HepG2 (cell line): ENCODE data around the gene C1RL. TPM values are rescaled to one million over a fixed set of nuclear protein-coding genes. Genes with fewer than 3 reads are reported as not detected.

Source experiments
- ATAC-seq: fragments of 200-7000 bp; cut with Tn5 transposase; 3 replicates; pipeline ENCODE4 v1.9.1; 2020; ENCODE audit warnings: mild to moderate bottlenecking, moderate library complexity
- BruUV-seq: library from RNA; stranded (reverse); fragments of 400-500 nt; replicated peaks from 2 replicates; lab custom pipeline; 2021; lab: Mats Ljungman, UMichigan
- CTCF ChIA-PET: fragments of 300-600 bp; formaldehyde crosslinking; extraction: SDS; loops from one replicate; lab custom pipeline; 2021; ENCODE audit warnings: low total read pairs, inconsistent platforms, low intra/inter-chr PET ratio; lab: Yijun Ruan, JAX
- POLR2A ChIA-PET: fragments of 350-600 bp; sonication (Branson Sonifier 250); formaldehyde crosslinking; loops from one replicate; lab custom pipeline; 2020; ENCODE audit warnings: antibody characterized with exemption, inconsistent platforms; lab: Yijun Ruan, JAX
- DNase-seq: peaks from one replicate; pipeline ENCODE4 v3.0.0-alpha.2; 2015; ENCODE audit warnings: low spot score
- FAIRE-seq: peaks from 3 replicates; lab custom pipeline; 2011; peaks lifted over from hg19 to GRCh38; lab: Jason Lieb, UNC
- H2AFZ ChIP-seq: one replicate; pipeline ENCODE4 v1.6.1; 2011; ENCODE audit warnings: low read length, inconsistent platforms
- H3K27ac ChIP-seq: fragments of 300-600 bp; 3 replicates; pipeline ENCODE4 v1.8.0; 2011; ENCODE audit warnings: mixed run types, mild to moderate bottlenecking, mixed read lengths, low read length, inconsistent platforms; ENCODE audit not compliant: insufficient read depth; ENCODE audit errors: extremely low read length
- H3K27me3 ChIP-seq, 2 experiments: fragments of 200-600 bp in 1 of 2; 2 replicates in 1 of 2; 3 replicates in 1 of 2; pipeline versions ENCODE4 v1.6.0 to v1.8.0; 2011; ENCODE audit warnings: low read length in 2 of 2, mild to moderate bottlenecking in 2 of 2, moderate library complexity in 2 of 2, inconsistent platforms in 1 of 2; ENCODE audit not compliant: insufficient read depth in 2 of 2, control insufficient read depth in 1 of 2
- H3K36me3 ChIP-seq, 2 experiments: fragments of 200-600 bp in 1 of 2; replicated peaks in 1 of 2; 2 replicates in 1 of 2; 3 replicates in 1 of 2; pipeline versions ENCODE4 v1.5.1 to v1.8.0; 2011; ENCODE audit warnings: low read length in 2 of 2, inconsistent platforms in 1 of 2; ENCODE audit not compliant: insufficient read depth in 2 of 2, control insufficient read depth in 1 of 2
- H3K4me1 ChIP-seq: 2 replicates; pipeline ENCODE4 v1.5.1; 2012; ENCODE audit warnings: low read length, inconsistent platforms; ENCODE audit not compliant: insufficient read depth
- H3K4me2 ChIP-seq: 2 replicates; pipeline ENCODE4 v1.6.0; 2011; ENCODE audit warnings: low read depth, low read length, inconsistent platforms
- H3K4me3 ChIP-seq, 3 experiments: fragments of 200-600 bp in 1 of 3; sonication (generic), shearing (Covaris generic) in 1 of 3; replicated peaks in 1 of 3; 2 replicates each; pipeline ENCODE4 v1.5.1; 2011 to 2016; ENCODE audit warnings: low read length in 3 of 3, inconsistent platforms in 2 of 3, low read depth in 2 of 3, mild to moderate bottlenecking in 2 of 3, control low read depth in 1 of 3, mixed read lengths in 1 of 3; ENCODE audit not compliant: insufficient read depth in 1 of 3
- H3K79me2 ChIP-seq: one replicate; pipeline ENCODE4 v1.6.1; 2011; ENCODE audit warnings: low read length, inconsistent platforms; ENCODE audit not compliant: insufficient read depth
- H3K9ac ChIP-seq: 2 replicates; pipeline ENCODE4 v1.6.0; 2011; ENCODE audit warnings: mild to moderate bottlenecking, low read depth, low read length, inconsistent platforms; ENCODE audit not compliant: insufficient read depth
- H3K9me3 ChIP-seq: 2 replicates; pipeline ENCODE4 v1.5.1; 2012; ENCODE audit warnings: mild to moderate bottlenecking, low read length
- H4K20me1 ChIP-seq: 2 replicates; pipeline ENCODE4 v1.6.0; 2011; ENCODE audit warnings: inconsistent platforms, mild to moderate bottlenecking, low read length, moderate library complexity; ENCODE audit not compliant: insufficient read depth
- ATF4 ChIP-seq, 2 experiments: fragments of 450-650 bp in 1 of 2; sonication (generic) in 1 of 2; formaldehyde crosslinking; IDR thresholded peaks; 2 replicates each; pipeline versions ENCODE4 v1.5.0 to v1.8.0; 2020 to 2022; ENCODE audit warnings: mild to moderate bottlenecking in 1 of 2, missing genetic modification reagents in 1 of 2
- DRAP1 ChIP-seq: IDR thresholded peaks from 2 replicates; pipeline ENCODE4 v1.6.1; 2016; ENCODE audit warnings: missing genetic modification reagents, missing compliant biosample characterization
- HNRNPK ChIP-seq: fragments of 200-400 bp; formaldehyde crosslinking; IDR thresholded peaks from 2 replicates; pipeline ENCODE4 v1.6.1; 2018; ENCODE audit warnings: low read length, low read depth, moderate library complexity, mild to moderate bottlenecking; ENCODE audit not compliant: poor library complexity, severe bottlenecking
- HOXD1 ChIP-seq: sonication (generic); formaldehyde crosslinking; IDR thresholded peaks from 2 replicates; pipeline ENCODE4 v1.5.0; 2020; ENCODE audit warnings: missing genetic modification reagents
- LCORL ChIP-seq, 2 experiments: fragments of 450-650 bp in 1 of 2; sonication (generic) in 1 of 2; formaldehyde crosslinking in 1 of 2; IDR thresholded peaks; 2 replicates each; pipeline versions ENCODE4 v1.5.0 to v1.6.1; 2017 to 2020; ENCODE audit warnings: antibody characterized with exemption in 1 of 2, missing genetic modification reagents in 1 of 2
- NBN ChIP-seq: fragments of 450-650 bp; conservative IDR thresholded peaks from 2 replicates; pipeline ENCODE4 v1.6.1; 2017
- NFYB ChIP-seq: sonication (generic); formaldehyde crosslinking; IDR thresholded peaks from 2 replicates; pipeline ENCODE4 v1.4.0; 2020; ENCODE audit warnings: missing genetic modification reagents
- SP2 ChIP-seq: sonication (generic); formaldehyde crosslinking; IDR thresholded peaks from 2 replicates; pipeline ENCODE4 v1.5.1; 2020; ENCODE audit warnings: mild to moderate bottlenecking, missing genetic modification reagents
- SP4 ChIP-seq: sonication (generic); formaldehyde crosslinking; IDR thresholded peaks from 2 replicates; pipeline ENCODE4 v1.8.1; 2023; ENCODE audit warnings: mild to moderate bottlenecking, missing genetic modification reagents
- THAP8 ChIP-seq: sonication (generic); formaldehyde crosslinking; IDR thresholded peaks from 2 replicates; pipeline ENCODE4 v1.5.1; 2020; ENCODE audit warnings: missing genetic modification reagents, mild to moderate bottlenecking, borderline replicate concordance
- TRIM24 ChIP-seq: sonication (generic); formaldehyde crosslinking; IDR thresholded peaks from 2 replicates; pipeline ENCODE4 v1.8.0; 2022; ENCODE audit warnings: mild to moderate bottlenecking, missing genetic modification reagents
- ZFP41 ChIP-seq: sonication (generic); formaldehyde crosslinking; IDR thresholded peaks from 2 replicates; pipeline ENCODE4 v1.4.0; 2020; ENCODE audit warnings: mild to moderate bottlenecking, missing genetic modification reagents, borderline replicate concordance
- ZGPAT ChIP-seq: IDR thresholded peaks from 2 replicates; pipeline ENCODE4 v1.6.1; 2016; ENCODE audit warnings: mild to moderate bottlenecking
- ZNF607 ChIP-seq: sonication (generic); formaldehyde crosslinking; IDR thresholded peaks from 2 replicates; pipeline ENCODE4 v1.5.1; 2020; ENCODE audit warnings: missing genetic modification reagents, mild to moderate bottlenecking, borderline replicate concordance
- WGBS: methylation state at CpG from one replicate; pipeline ENCODE4 v1.1.6; 2017; ENCODE audit warnings: low lambda C conversion rate; 5-methylcytosine and 5-hydroxymethylcytosine counted together
- in situ Hi-C: cut with HindIII; loops from 2 replicates; pipeline ENCODE4 v1.10.0; 2017; ENCODE audit warnings: low pct_unique_long_range_greater_than_20kb; ENCODE audit not compliant: extremely low pct_ligation_motif_present
- intact Hi-C: fragments of 100-400 bp; cut with micrococcal nuclease; formaldehyde crosslinking; loops from one replicate; pipeline ENCODE4 v1.10.0; 2022; ENCODE audit not compliant: unreplicated experiment
- polyA plus RNA-seq, 8 experiments: library from polyadenylated mRNA; depleted of rRNA in 3 of 8; stranded (reverse) in 7 of 8; unstranded in 1 of 8; fragments of >200 nt; fragmentation: Illumina TruSeq in 4 of 8; extraction: Trizol in 4 of 8; gene quantifications; 2 replicates each; pipeline versions ENCODE4 v1.2.1 to v1.2.3, GENCODE V29; 2011 to 2016; ENCODE audit warnings: low read depth in 4 of 8, missing spikeins in 1 of 8, mixed read lengths in 1 of 8; ENCODE audit not compliant: insufficient read depth in 1 of 8
- total RNA-seq, 5 experiments: library from RNA; depleted of rRNA; stranded (reverse); fragments of >200 nt; fragmentation: Illumina TruSeq; extraction: Trizol; gene quantifications; 2 replicates each; pipeline ENCODE4 v1.2.3, GENCODE V29; 2016; ENCODE audit warnings: low read depth in 1 of 5

The C1RL gene
- total and polyA plus RNA-seq, 2 of the 13 experiments (the other 11 are each of a cell fraction or from before 2014, with no cell fraction given), result 28.9 to 53.1 TPM

GRCh38 chr12:7129872-7130691 is 21.1 kb upstream of the C1RL start, which contains the start of gene CLSTN3 (continued):
- TF ChIP-seq DRAP1 (peak; percentile 67), NBN (no peak), SP4 (CRISPR knock-in tag) (peak; percentile 35; the same call in 1 of the 2 replicates), HNRNPK (peak; percentile 67), SP2 (CRISPR knock-in tag) (peak; percentile 91), THAP8 (CRISPR knock-in tag) (no peak)
- TF ChIP-seq, all 625 proteins: peak for 89

GRCh38 chr12:7129287-7129871 is 20.4 kb upstream of the C1RL start:
- Histone ChIP-seq H3K9me3 (no peaks in the 10 kb centered on the region), H3K27me3 (no peaks in the 10 kb centered on the region; a peak in 1 of 5 replicates), H3K9ac (peak overlapping the region; percentile 74), H3K4me3 (peak overlapping the region; percentile 76 to 92 (median 88)), H3K4me2 (peak overlapping the region; percentile 95), H4K20me1 (peaks cover 12% of the 10 kb centered on the region), H3K79me2 (peaks cover 27% of the 10 kb centered on the region), H3K36me3 (peaks cover 5 to 14% of the 10 kb centered on the region in 2 experiments; a peak in 3 of 5 replicates), H3K27ac (peak overlapping the region; percentile 92), H2AFZ (no peak overlapping the region), H3K4me1 (peaks cover 68% of the 10 kb centered on the region)
- TSS peak; percentile 75 for BruUV-seq
- ATAC-seq, result no peak; the same call in 2 of the 3 replicates
- POLR2A ChIA-PET, result interaction anchor here (0.8 to 3.5 kb wide), 7 partner anchors 15 to 186 kb away, joined by 3 to 25 read pairs (median 5); partner anchors contain the start of genes C12orf57, C1RL, C1S and RNU7-1
- in situ Hi-C loops (no loop called here), intact Hi-C loops (no loop called here)
- no peak for DNase-seq
- 2% methylated on average over 16 of the region's 19 CpGs for WGBS
- CTCF ChIA-PET, result no interaction called here
- no peak for FAIRE-seq
- TF ChIP-seq TRIM24 (CRISPR knock-in tag), result no peak
- no peak for TF ChIP-seq ZGPAT
- no peak for TF ChIP-seq LCORL (IDR thresholded peaks at IDR 0.05)
- peak; percentile 57; the same call in 1 of the 2 replicates for TF ChIP-seq LCORL (CRISPR knock-in tag; IDR thresholded peaks at IDR 0.05)
- TF ChIP-seq HOXD1 (CRISPR knock-in tag), result no peak
- TF ChIP-seq ATF4 (CRISPR knock-in tag; IDR thresholded peaks at IDR 0.05), result no peak
- TF ChIP-seq ZNF607 (CRISPR knock-in tag), result 0 out of 2 replicates have a peak, but pooled peaks have one; percentile 22
- no peak for TF ChIP-seq ZFP41 (CRISPR knock-in tag)
- TF ChIP-seq NFYB (CRISPR knock-in tag), result no peak
